GM12873 (cell line): ENCODE data around the gene CHRNA7.

Experiments
- CTCF ChIP-seq: IDR thresholded peaks from 2 replicates; pipeline ENCODE4 v1.5.1; 2012; ENCODE audit warnings: low read depth, mild to moderate bottlenecking, moderate library complexity, low read length, control low read depth; ENCODE audit not compliant: insufficient read depth; ENCODE audit errors: missing control alignments

Gene CHRNA7

GRCh38 chr15:32132859-32133258 is 102.5 kb downstream of the CHRNA7 start:
- no peak for TF ChIP-seq CTCF

GRCh38 chr15:32134842-32135241 is 104.5 kb downstream of the CHRNA7 start:
- TF ChIP-seq CTCF = no peak

GRCh38 chr15:32135335-32135734 is 105.0 kb downstream of the CHRNA7 start:
- no peak for TF ChIP-seq CTCF

GRCh38 chr15:32148833-32149555 is 118.7 kb downstream of the CHRNA7 start:
- TF ChIP-seq CTCF = no peak

GRCh38 chr15:32152574-32152973 is 122.3 kb downstream of the CHRNA7 start:
- TF ChIP-seq CTCF = no peak

GRCh38 chr15:32218666-32219065 is 188.4 kb downstream of the CHRNA7 start:
- no peak for TF ChIP-seq CTCF
